CD4-positive, alpha-beta T cell (primary cell): ENCODE results near the gene PTPRD. TPM values are rescaled to one million over a fixed set of nuclear protein-coding genes. Genes with fewer than 3 reads are reported as not detected.

Experiments
- ATAC-seq: fragments of 200-7000 bp; cut with Tn5 transposase; one replicate; pipeline ENCODE4 v1.10.0; 2022; ENCODE audit warnings: mild to moderate bottlenecking; ENCODE audit not compliant: poor library complexity
- CTCF ChIA-PET: fragments of 350-600 bp; sonication (Branson Sonifier 250); formaldehyde crosslinking; loops from one replicate; lab custom pipeline; 2021; ENCODE audit warnings: antibody characterized with exemption, inconsistent platforms; lab: Charles Lee
- POLR2A ChIA-PET: fragments of 350-600 bp; sonication (Branson Sonifier 250); formaldehyde crosslinking; loops from one replicate; lab custom pipeline; 2021; ENCODE audit warnings: antibody characterized with exemption, inconsistent platforms; lab: Charles Lee
- DNase-seq, 14 experiments: peaks; one replicate each; pipeline ENCODE4 v3.0.0-alpha.2; 2013 to 2020; ENCODE audit warnings: mixed read lengths in 2 of 14
- H3K27ac ChIP-seq, 2 donors: one replicate each; pipeline versions ENCODE4 v1.5.1 to v1.7.0; 2013; ENCODE audit warnings: low read length in 2 of 2, low read depth in 1 of 2, mild to moderate bottlenecking in 1 of 2
- H3K27me3 ChIP-seq, 2 experiments: 1 replicate in 1 of 2; 2 replicates in 1 of 2; pipeline versions ENCODE4 v1.6.1 to v1.7.0; 2013; ENCODE audit warnings: low read length in 2 of 2, control low read depth in 1 of 2, mild to moderate bottlenecking in 1 of 2, moderate library complexity in 1 of 2; ENCODE audit not compliant: insufficient read depth in 2 of 2, control insufficient read depth in 1 of 2
- H3K36me3 ChIP-seq: one replicate; pipeline ENCODE4 v1.6.1; 2013; ENCODE audit warnings: low read length, control low read depth; ENCODE audit not compliant: insufficient read depth
- H3K4me1 ChIP-seq: one replicate; pipeline ENCODE4 v1.6.1; 2013; ENCODE audit warnings: low read length, control low read depth; ENCODE audit not compliant: insufficient read depth
- H3K4me3 ChIP-seq: one replicate; pipeline ENCODE4 v1.5.1; 2013; ENCODE audit warnings: mild to moderate bottlenecking, low read length, moderate library complexity
- H3K9me3 ChIP-seq, 2 experiments: 1 replicate in 1 of 2; 2 replicates in 1 of 2; pipeline versions ENCODE4 v1.6.1 to v1.7.0; 2013; ENCODE audit warnings: low read length in 2 of 2, mild to moderate bottlenecking in 2 of 2, control low read depth in 1 of 2, moderate library complexity in 1 of 2; ENCODE audit not compliant: control insufficient read depth in 1 of 2, insufficient read depth in 1 of 2
- H3K27ac Mint-ChIP-seq: one replicate; pipeline ENCODE4 v1.8.0; 2020; ENCODE audit warnings: mixed read lengths
- H3K27me3 Mint-ChIP-seq: one replicate; pipeline ENCODE4 v1.8.0; 2021; ENCODE audit warnings: mixed read lengths
- H3K36me3 Mint-ChIP-seq: one replicate; pipeline ENCODE4 v1.8.0; 2021; ENCODE audit warnings: low read depth, mixed read lengths
- H3K4me1 Mint-ChIP-seq: one replicate; pipeline ENCODE4 v1.8.0; 2021; ENCODE audit warnings: low read depth, mixed read lengths
- H3K4me3 Mint-ChIP-seq: one replicate; pipeline ENCODE4 v1.8.0; 2020; ENCODE audit warnings: mild to moderate bottlenecking, mixed read lengths
- H3K9me3 Mint-ChIP-seq: one replicate; pipeline ENCODE4 v1.8.0; 2020; ENCODE audit warnings: mixed read lengths
- intact Hi-C, 2 experiments: fragments of 100-400 bp; cut with DNase I in 1 of 2; cut with micrococcal nuclease in 1 of 2; formaldehyde crosslinking; loops; one replicate each; pipeline versions ENCODE4 v1.15.1 to v1.9.0; 2023 to 2025; cut with DNase I, micrococcal nuclease
- total RNA-seq, 174 experiments: library from RNA in 2 of 174; stranded (reverse) in 2 of 174; gene quantifications; one replicate each; pipeline ENCODE4 v1.2.3 and lab custom pipeline; 2021 to 2026
- TF ChIP-seq, protein P1 (sequence below): fragments of 200-600 bp; IDR thresholded peaks from one replicate; pipeline ENCODE4 v1.8.0; 2022; ENCODE audit warnings: antibody characterized with exemption, mild to moderate bottlenecking

Gene PTPRD
- total RNA-seq, 2 experiments from 2014 or later, result not detected

GRCh38 chr9:9783711-9784110 lies 829.1 kb downstream of the PTPRD start:
- H3K9me3 ChIP-seq, result no peaks in the 10 kb centered on the region
- H3K9me3 Mint-ChIP-seq, result no peaks in the 10 kb centered on the region
- no peaks in the 10 kb centered on the region for H3K36me3 Mint-ChIP-seq
- no peaks in the 10 kb centered on the region for H3K4me1 ChIP-seq
- no peaks in the 10 kb centered on the region for H3K4me1 Mint-ChIP-seq
- H3K27ac ChIP-seq, result no peak overlapping the region
- H3K27me3 Mint-ChIP-seq, result no peaks in the 10 kb centered on the region
- DNase-seq (no peak), ATAC-seq (no peak)
- no peak overlapping the region for H3K4me3 Mint-ChIP-seq
- no peak overlapping the region for H3K27ac Mint-ChIP-seq
- no peaks in the 10 kb centered on the region for H3K36me3 ChIP-seq
- TF ChIP-seq, protein P1, sequence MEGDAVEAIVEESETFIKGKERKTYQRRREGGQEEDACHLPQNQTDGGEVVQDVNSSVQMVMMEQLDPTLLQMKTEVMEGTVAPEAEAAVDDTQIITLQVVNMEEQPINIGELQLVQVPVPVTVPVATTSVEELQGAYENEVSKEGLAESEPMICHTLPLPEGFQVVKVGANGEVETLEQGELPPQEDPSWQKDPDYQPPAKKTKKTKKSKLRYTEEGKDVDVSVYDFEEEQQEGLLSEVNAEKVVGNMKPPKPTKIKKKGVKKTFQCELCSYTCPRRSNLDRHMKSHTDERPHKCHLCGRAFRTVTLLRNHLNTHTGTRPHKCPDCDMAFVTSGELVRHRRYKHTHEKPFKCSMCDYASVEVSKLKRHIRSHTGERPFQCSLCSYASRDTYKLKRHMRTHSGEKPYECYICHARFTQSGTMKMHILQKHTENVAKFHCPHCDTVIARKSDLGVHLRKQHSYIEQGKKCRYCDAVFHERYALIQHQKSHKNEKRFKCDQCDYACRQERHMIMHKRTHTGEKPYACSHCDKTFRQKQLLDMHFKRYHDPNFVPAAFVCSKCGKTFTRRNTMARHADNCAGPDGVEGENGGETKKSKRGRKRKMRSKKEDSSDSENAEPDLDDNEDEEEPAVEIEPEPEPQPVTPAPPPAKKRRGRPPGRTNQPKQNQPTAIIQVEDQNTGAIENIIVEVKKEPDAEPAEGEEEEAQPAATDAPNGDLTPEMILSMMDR, result no peak
- intact Hi-C loops, result no loop called here
- ChIA-PET CTCF (no interaction called here), POLR2A (no interaction called here)
- H3K27me3 ChIP-seq, result no peaks in the 10 kb centered on the region
- H3K4me3 ChIP-seq, result no peak overlapping the region

GRCh38 chr9:9783211-9783610 lies 829.6 kb downstream of the PTPRD start:
- Mint-ChIP-seq H3K4me1 (no peaks in the 10 kb centered on the region), H3K27ac (no peak overlapping the region), H3K27me3 (no peaks in the 10 kb centered on the region), H3K36me3 (no peaks in the 10 kb centered on the region), H3K9me3 (no peaks in the 10 kb centered on the region), H3K4me3 (no peak overlapping the region)
- Histone ChIP-seq H3K27me3 (no peaks in the 10 kb centered on the region), H3K9me3 (peaks cover 0 to 3% of the 10 kb centered on the region in 2 experiments), H3K4me3 (no peak overlapping the region), H3K27ac (no peak overlapping the region), H3K4me1 (no peaks in the 10 kb centered on the region), H3K36me3 (no peaks in the 10 kb centered on the region)
- no peak for ATAC-seq
- TF ChIP-seq, protein P1, result no peak
- DNase-seq, result no peak
- CTCF ChIA-PET, result no interaction called here
- intact Hi-C loops, result no loop called here
- POLR2A ChIA-PET, result no interaction called here

GRCh38 chr9:9778293-9778692 lies 834.5 kb downstream of the PTPRD start:
- ChIA-PET CTCF (no interaction called here), POLR2A (no interaction called here)
- no peaks in the 10 kb centered on the region for H3K9me3 Mint-ChIP-seq
- H3K27me3 Mint-ChIP-seq, result no peaks in the 10 kb centered on the region
- no peak overlapping the region for H3K27ac ChIP-seq
- H3K27ac Mint-ChIP-seq, result no peak overlapping the region
- TF ChIP-seq, protein P1, result no peak
- H3K36me3 ChIP-seq, result no peaks in the 10 kb centered on the region
- H3K9me3 ChIP-seq, result peaks cover 0 to 5% of the 10 kb centered on the region in 2 experiments
- H3K4me3 ChIP-seq, result no peak overlapping the region
- no peaks in the 10 kb centered on the region for H3K27me3 ChIP-seq
- no peaks in the 10 kb centered on the region for H3K4me1 Mint-ChIP-seq
- H3K36me3 Mint-ChIP-seq, result no peaks in the 10 kb centered on the region
- intact Hi-C loops, result no loop called here
- no peak overlapping the region for H3K4me3 Mint-ChIP-seq
- no peak for DNase-seq
- no peaks in the 10 kb centered on the region for H3K4me1 ChIP-seq
- ATAC-seq, result no peak
